HepG2 (cell line): ENCODE measurements around the gene ZNF48. TPM values are rescaled to one million over a fixed set of nuclear protein-coding genes. Genes with fewer than 3 reads are reported as not detected.

Experiments used
- ATAC-seq: fragments of 200-7000 bp; cut with Tn5 transposase; 3 replicates; pipeline ENCODE4 v1.9.1; 2020; ENCODE audit warnings: mild to moderate bottlenecking, moderate library complexity
- BruUV-seq: library from RNA; stranded (reverse); fragments of 400-500 nt; replicated peaks from 2 replicates; lab custom pipeline; 2021; lab: Mats Ljungman, UMichigan
- CTCF ChIA-PET: fragments of 300-600 bp; formaldehyde crosslinking; extraction: SDS; loops from one replicate; lab custom pipeline; 2021; ENCODE audit warnings: low total read pairs, inconsistent platforms, low intra/inter-chr PET ratio; lab: Yijun Ruan, JAX
- POLR2A ChIA-PET: fragments of 350-600 bp; sonication (Branson Sonifier 250); formaldehyde crosslinking; loops from one replicate; lab custom pipeline; 2020; ENCODE audit warnings: antibody characterized with exemption, inconsistent platforms; lab: Yijun Ruan, JAX
- DNase-seq: peaks from one replicate; pipeline ENCODE4 v3.0.0-alpha.2; 2015; ENCODE audit warnings: low spot score
- FAIRE-seq: peaks from 3 replicates; lab custom pipeline; 2011; peaks lifted over from hg19 to GRCh38; lab: Jason Lieb, UNC
- H2AFZ ChIP-seq: one replicate; pipeline ENCODE4 v1.6.1; 2011; ENCODE audit warnings: low read length, inconsistent platforms
- H3K27ac ChIP-seq: fragments of 300-600 bp; 3 replicates; pipeline ENCODE4 v1.8.0; 2011; ENCODE audit warnings: mixed run types, mild to moderate bottlenecking, mixed read lengths, low read length, inconsistent platforms; ENCODE audit not compliant: insufficient read depth; ENCODE audit errors: extremely low read length
- H3K27me3 ChIP-seq, 2 experiments: fragments of 200-600 bp in 1 of 2; 2 replicates in 1 of 2; 3 replicates in 1 of 2; pipeline versions ENCODE4 v1.6.0 to v1.8.0; 2011; ENCODE audit warnings: low read length in 2 of 2, mild to moderate bottlenecking in 2 of 2, moderate library complexity in 2 of 2, inconsistent platforms in 1 of 2; ENCODE audit not compliant: insufficient read depth in 2 of 2, control insufficient read depth in 1 of 2
- H3K36me3 ChIP-seq, 2 experiments: fragments of 200-600 bp in 1 of 2; replicated peaks in 1 of 2; 2 replicates in 1 of 2; 3 replicates in 1 of 2; pipeline versions ENCODE4 v1.5.1 to v1.8.0; 2011; ENCODE audit warnings: low read length in 2 of 2, inconsistent platforms in 1 of 2; ENCODE audit not compliant: insufficient read depth in 2 of 2, control insufficient read depth in 1 of 2
- H3K4me1 ChIP-seq: 2 replicates; pipeline ENCODE4 v1.5.1; 2012; ENCODE audit warnings: low read length, inconsistent platforms; ENCODE audit not compliant: insufficient read depth
- H3K4me2 ChIP-seq: 2 replicates; pipeline ENCODE4 v1.6.0; 2011; ENCODE audit warnings: low read depth, low read length, inconsistent platforms
- H3K4me3 ChIP-seq, 3 experiments: fragments of 200-600 bp in 1 of 3; sonication (generic), shearing (Covaris generic) in 1 of 3; replicated peaks in 1 of 3; 2 replicates each; pipeline ENCODE4 v1.5.1; 2011 to 2016; ENCODE audit warnings: low read length in 3 of 3, inconsistent platforms in 2 of 3, low read depth in 2 of 3, mild to moderate bottlenecking in 2 of 3, control low read depth in 1 of 3, mixed read lengths in 1 of 3; ENCODE audit not compliant: insufficient read depth in 1 of 3
- H3K79me2 ChIP-seq: one replicate; pipeline ENCODE4 v1.6.1; 2011; ENCODE audit warnings: low read length, inconsistent platforms; ENCODE audit not compliant: insufficient read depth
- H3K9ac ChIP-seq: 2 replicates; pipeline ENCODE4 v1.6.0; 2011; ENCODE audit warnings: mild to moderate bottlenecking, low read depth, low read length, inconsistent platforms; ENCODE audit not compliant: insufficient read depth
- H3K9me3 ChIP-seq: 2 replicates; pipeline ENCODE4 v1.5.1; 2012; ENCODE audit warnings: mild to moderate bottlenecking, low read length
- H4K20me1 ChIP-seq: 2 replicates; pipeline ENCODE4 v1.6.0; 2011; ENCODE audit warnings: inconsistent platforms, mild to moderate bottlenecking, low read length, moderate library complexity; ENCODE audit not compliant: insufficient read depth
- CHD2 ChIP-seq: IDR thresholded peaks from 2 replicates; pipeline ENCODE4 v1.6.1; 2011; ENCODE audit warnings: low read depth, low read length, improper control_type of control experiment
- EZH2 ChIP-seq: conservative IDR thresholded peaks from 2 replicates; pipeline ENCODE4 v1.6.1; 2012; ENCODE audit warnings: mild to moderate bottlenecking, low read depth, low read length, moderate library complexity
- NCOR1 ChIP-seq: fragments of 200-600 bp; sonication (generic); IDR thresholded peaks from 2 replicates; pipeline ENCODE4 v1.7.0; 2017; ENCODE audit warnings: antibody characterized with exemption, low read length, borderline replicate concordance
- NFAT5 ChIP-seq: sonication (generic); formaldehyde crosslinking; IDR thresholded peaks from 2 replicates; pipeline ENCODE4 v1.4.0; 2020; ENCODE audit warnings: missing genetic modification reagents
- NFIC ChIP-seq: IDR thresholded peaks from 2 replicates; pipeline ENCODE4 v1.6.1; 2012; ENCODE audit warnings: mild to moderate bottlenecking, low read length, inconsistent platforms
- POLR2A ChIP-seq, 2 experiments: IDR thresholded peaks; 2 replicates each; pipeline ENCODE4 v1.6.1; 2011; ENCODE audit warnings: low read depth in 2 of 2, low read length in 2 of 2, mild to moderate bottlenecking in 1 of 2, moderate library complexity in 1 of 2; ENCODE audit not compliant: insufficient read depth in 1 of 2
- POLR2G ChIP-seq: fragments of 200-400 bp; formaldehyde crosslinking; IDR thresholded peaks from 2 replicates; pipeline ENCODE4 v1.6.1; 2018; ENCODE audit warnings: mild to moderate bottlenecking, low read depth, low read length, moderate library complexity
- PPARG ChIP-seq: conservative IDR thresholded peaks from 2 replicates; pipeline ENCODE4 v1.6.1; 2016; ENCODE audit warnings: missing biosample characterization, missing genetic modification reagents
- SSRP1 ChIP-seq: IDR thresholded peaks from 2 replicates; pipeline ENCODE4 v1.6.1; 2016; ENCODE audit warnings: control low read depth
- UBTF ChIP-seq: sonication (generic); formaldehyde crosslinking; IDR thresholded peaks from 2 replicates; pipeline ENCODE4 v1.4.0; 2020; ENCODE audit warnings: mild to moderate bottlenecking, missing genetic modification reagents
- ZNF160 ChIP-seq: sonication (generic); formaldehyde crosslinking; IDR thresholded peaks from 2 replicates; pipeline ENCODE4 v1.8.0; 2022; ENCODE audit warnings: mild to moderate bottlenecking, inconsistent platforms, missing genetic modification reagents
- ZNF335 ChIP-seq: sonication (generic); formaldehyde crosslinking; IDR thresholded peaks from 2 replicates; pipeline ENCODE4 v1.4.0; 2020; ENCODE audit warnings: missing genetic modification reagents
- WGBS: methylation state at CpG from one replicate; pipeline ENCODE4 v1.1.6; 2017; ENCODE audit warnings: low lambda C conversion rate; 5-methylcytosine and 5-hydroxymethylcytosine counted together
- in situ Hi-C: cut with HindIII; loops from 2 replicates; pipeline ENCODE4 v1.10.0; 2017; ENCODE audit warnings: low pct_unique_long_range_greater_than_20kb; ENCODE audit not compliant: extremely low pct_ligation_motif_present
- intact Hi-C: fragments of 100-400 bp; cut with micrococcal nuclease; formaldehyde crosslinking; loops from one replicate; pipeline ENCODE4 v1.10.0; 2022; ENCODE audit not compliant: unreplicated experiment
- polyA plus RNA-seq, 8 experiments: library from polyadenylated mRNA; depleted of rRNA in 3 of 8; stranded (reverse) in 7 of 8; unstranded in 1 of 8; fragments of >200 nt; fragmentation: Illumina TruSeq in 4 of 8; extraction: Trizol in 4 of 8; gene quantifications; 2 replicates each; pipeline versions ENCODE4 v1.2.1 to v1.2.3, GENCODE V29; 2011 to 2016; ENCODE audit warnings: low read depth in 4 of 8, missing spikeins in 1 of 8, mixed read lengths in 1 of 8; ENCODE audit not compliant: insufficient read depth in 1 of 8
- total RNA-seq, 5 experiments: library from RNA; depleted of rRNA; stranded (reverse); fragments of >200 nt; fragmentation: Illumina TruSeq; extraction: Trizol; gene quantifications; 2 replicates each; pipeline ENCODE4 v1.2.3, GENCODE V29; 2016; ENCODE audit warnings: low read depth in 1 of 5
- TF ChIP-seq, protein P1 (sequence below): sonication (generic); formaldehyde crosslinking; IDR thresholded peaks from 2 replicates; pipeline ENCODE4 v1.5.1; 2020; ENCODE audit warnings: missing genetic modification reagents, mild to moderate bottlenecking, borderline replicate concordance

ZNF48 gene
- total and polyA plus RNA-seq, 2 of the 13 experiments (the other 11 are each of a cell fraction or from before 2014, with no cell fraction given) = 9.9 to 12.3 TPM

DNA sequence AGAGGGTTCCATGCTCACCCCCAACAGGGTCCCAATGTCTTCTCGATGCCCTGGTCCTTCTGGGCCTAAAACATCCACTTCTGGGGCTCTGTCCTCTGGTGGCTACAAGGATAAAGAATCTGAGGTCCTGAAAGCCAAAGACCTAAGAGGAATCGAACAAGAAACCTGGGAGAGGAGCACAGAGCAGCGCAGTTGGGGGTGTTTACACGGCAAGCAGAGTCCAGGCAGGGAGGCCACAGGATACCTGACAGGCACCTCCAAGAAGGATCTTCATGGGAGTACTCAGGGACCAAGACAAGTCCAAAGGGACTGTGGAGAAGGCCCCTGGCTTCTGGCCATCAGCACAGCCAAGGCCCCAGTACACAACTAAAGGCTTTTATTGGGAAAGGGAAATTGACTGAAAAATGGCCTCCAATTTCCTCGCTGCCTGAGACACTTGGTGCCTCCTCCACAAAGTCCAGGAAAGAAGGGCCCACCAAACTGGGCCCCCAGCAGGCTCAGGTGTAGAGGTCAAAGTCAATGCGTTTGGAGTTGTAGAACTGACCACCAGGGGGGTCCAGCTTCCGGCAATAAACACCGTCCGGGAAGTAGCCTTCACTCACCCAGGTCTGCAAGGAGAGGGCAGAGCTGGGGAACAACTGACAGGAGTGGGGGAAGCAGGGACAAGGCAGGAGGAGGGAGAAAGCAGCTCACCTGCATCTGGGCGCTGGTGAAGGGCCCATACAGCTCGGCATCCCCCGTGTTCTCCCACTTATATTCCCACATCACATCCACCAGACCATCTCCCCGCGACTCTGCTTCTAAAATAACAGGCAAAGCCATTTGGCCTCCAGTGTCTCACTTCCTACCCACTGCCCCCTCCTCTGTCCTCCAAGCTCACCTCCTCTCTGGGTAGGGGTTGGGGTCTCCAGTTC, 42.5 kb upstream of the ZNF48 start:
- Histone ChIP-seq H3K9me3 (no peaks in the 10 kb centered on the region), H3K4me2 (peak overlapping the region; percentile 37), H3K4me3 (no peak overlapping the region; a peak in 1 of 6 replicates), H3K27me3 (no peaks in the 10 kb centered on the region; a peak in 1 of 5 replicates), H3K4me1 (peaks cover 56% of the 10 kb centered on the region), H3K27ac (peak overlapping the region; percentile 3), H2AFZ (no peak overlapping the region), H3K79me2 (peaks cover 23% of the 10 kb centered on the region), H3K9ac (no peak overlapping the region), H3K36me3 (peaks cover 3 to 30% of the 10 kb centered on the region in 2 experiments; a peak in 4 of 5 replicates), H4K20me1 (no peaks in the 10 kb centered on the region)
- WGBS = 83% methylated on average over 14 of the region's 14 CpGs
- ChIA-PET POLR2A (interaction anchor here (1.3 to 4.9 kb wide), 5 partner anchors 11 to 57 kb away, joined by 3 to 36 read pairs (median 4); partner anchors contain the start of gene ZNF771), CTCF (interaction anchor here (0.8 to 2.4 kb wide), 3 partner anchors 17 to 276 kb away, joined by 3 to 10 read pairs (median 3); no protein-coding TSS in a partner anchor)
- FAIRE-seq (peak; percentile 71), DNase-seq (peak; percentile 68), ATAC-seq (peak; percentile 31)
- no TSS peak for BruUV-seq
- intact Hi-C loops = no loop called here
- in situ Hi-C loops = loop anchor here (10.0 kb wide), 1 partner anchor 262 kb away; the partner anchor contains the start of gene ZNF689
- TF ChIP-seq, protein P1, sequence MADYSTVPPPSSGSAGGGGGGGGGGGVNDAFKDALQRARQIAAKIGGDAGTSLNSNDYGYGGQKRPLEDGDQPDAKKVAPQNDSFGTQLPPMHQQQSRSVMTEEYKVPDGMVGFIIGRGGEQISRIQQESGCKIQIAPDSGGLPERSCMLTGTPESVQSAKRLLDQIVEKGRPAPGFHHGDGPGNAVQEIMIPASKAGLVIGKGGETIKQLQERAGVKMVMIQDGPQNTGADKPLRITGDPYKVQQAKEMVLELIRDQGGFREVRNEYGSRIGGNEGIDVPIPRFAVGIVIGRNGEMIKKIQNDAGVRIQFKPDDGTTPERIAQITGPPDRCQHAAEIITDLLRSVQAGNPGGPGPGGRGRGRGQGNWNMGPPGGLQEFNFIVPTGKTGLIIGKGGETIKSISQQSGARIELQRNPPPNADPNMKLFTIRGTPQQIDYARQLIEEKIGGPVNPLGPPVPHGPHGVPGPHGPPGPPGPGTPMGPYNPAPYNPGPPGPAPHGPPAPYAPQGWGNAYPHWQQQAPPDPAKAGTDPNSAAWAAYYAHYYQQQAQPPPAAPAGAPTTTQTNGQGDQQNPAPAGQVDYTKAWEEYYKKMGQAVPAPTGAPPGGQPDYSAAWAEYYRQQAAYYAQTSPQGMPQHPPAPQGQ (CRISPR knock-in tag) = no peak
- TF ChIP-seq POLR2G (peak; percentile 26), NFAT5 (CRISPR knock-in tag) (no peak), SSRP1 (CRISPR knock-in tag) (no peak), NFIC (no peak), EZH2 (no peak), ZNF335 (CRISPR knock-in tag) (no peak), CHD2 (no peak), UBTF (CRISPR knock-in tag) (0 out of 2 replicates have a peak, but pooled peaks have one; percentile 24), PPARG (CRISPR knock-in tag) (no peak), POLR2A (IDR thresholded peaks at IDR 0.05; ENCODE audit: insufficient read depth in 1 of 2, low read depth in 2 of 2, low read length in 2 of 2) (peak; percentile 28 to 42; a peak in 1 of 4 replicates), NCOR1 (no peak), ZNF160 (CRISPR knock-in tag) (no peak)
